Erythroblast (primary cell): ENCODE results near the gene TCEANC.

Experiments used
- GATA1 ChIP-seq: IDR thresholded peaks from 2 replicates; pipeline ENCODE4 v1.6.1; 2011; ENCODE audit warnings: low read depth, mild to moderate bottlenecking, control low read depth, low read length, moderate library complexity
- POLR2A ChIP-seq: IDR thresholded peaks from 2 replicates; pipeline ENCODE4 v1.6.1; 2011; ENCODE audit warnings: mild to moderate bottlenecking, low read length

DNA sequence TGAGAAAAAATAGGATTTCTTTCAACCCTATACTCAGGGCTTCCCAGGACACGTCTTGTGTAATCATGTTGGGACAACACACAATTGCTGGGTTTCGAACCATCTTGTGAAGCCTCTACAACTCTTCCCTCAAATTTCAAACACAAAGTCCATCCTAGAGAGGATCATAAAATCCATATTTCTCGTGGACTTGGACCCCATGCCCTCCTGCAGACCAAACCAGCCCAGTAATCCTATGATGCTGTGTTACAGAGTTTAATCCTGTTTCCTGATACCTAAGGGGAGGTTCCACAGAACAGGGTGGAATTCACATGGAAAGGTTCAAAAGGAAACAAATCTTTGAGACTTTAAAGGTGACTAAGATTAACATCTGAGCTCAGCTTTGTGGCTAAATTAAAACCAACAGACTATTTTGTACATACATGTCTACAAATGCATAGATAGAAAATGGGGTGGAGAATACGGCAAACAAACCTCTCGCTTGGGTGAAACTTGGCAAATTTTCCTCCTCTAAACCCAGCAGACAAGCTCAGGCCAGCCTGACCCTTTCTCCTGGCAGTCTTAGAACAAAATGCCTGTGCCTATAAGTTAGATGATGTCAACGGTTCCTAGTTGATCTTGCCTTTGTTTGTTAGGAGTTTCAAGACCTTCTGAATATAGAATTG lies 45.5 kb upstream of the TCEANC start:
- TF ChIP-seq POLR2A (no peak), GATA1 (no peak)
